Pulmonary artery endothelial cell (primary cell): ENCODE data around the gene TNF. TPM values are rescaled to one million over a fixed set of nuclear protein-coding genes. Genes with fewer than 3 reads are reported as not detected.

Source experiments
- DNase-seq: peaks from one replicate; pipeline ENCODE4 v3.0.0-alpha.2; 2011; ENCODE audit warnings: low read depth, low spot score
- total RNA-seq: library from RNA; depleted of rRNA; stranded (reverse); fragments of >200 nt; gene quantifications from 2 replicates; pipeline ENCODE4 v1.2.3, GENCODE V29; 2014

The TNF gene
- total RNA-seq, 1 donor from 2014 or later = not detected

GRCh38 chr6:31626952-31627351, 51.6 kb downstream of the TNF start:
- DNase-seq = no peak

DNA sequence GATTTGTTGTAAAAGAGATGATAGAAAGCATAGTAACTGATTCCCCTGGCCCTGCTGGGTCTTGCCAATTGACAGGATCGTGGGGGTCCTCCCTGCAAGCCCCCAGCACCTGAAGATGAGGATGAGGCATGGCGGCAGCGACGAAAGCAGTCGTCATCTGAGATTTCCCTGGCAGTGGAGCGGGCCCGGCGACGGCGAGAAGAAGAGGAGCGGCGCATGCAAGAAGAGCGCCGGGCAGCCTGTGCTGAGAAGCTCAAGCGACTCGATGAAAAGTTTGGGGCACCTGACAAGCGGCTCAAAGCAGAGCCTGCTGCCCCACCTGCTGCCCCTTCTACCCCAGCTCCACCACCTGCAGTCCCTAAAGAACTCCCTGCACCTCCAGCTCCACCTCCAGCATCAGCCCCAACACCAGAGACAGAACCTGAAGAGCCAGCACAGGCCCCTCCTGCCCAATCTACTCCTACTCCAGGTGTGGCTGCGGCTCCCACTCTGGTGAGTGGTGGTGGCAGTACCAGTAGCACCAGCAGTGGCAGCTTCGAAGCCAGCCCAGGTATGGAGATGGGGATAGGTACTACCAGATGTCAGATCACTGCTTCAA, 52.4 kb downstream of the TNF start:
- no peak for DNase-seq

Other genes with a start within 250 kb of the TNF start
- gene HLA-B, start 218.4 kb upstream of the TNF start, total RNA-seq = 180 and 538 TPM in 2 replicates
- 52.4 and 72.9 TPM in 2 replicates for gene MICA, start 172.0 kb upstream of the TNF start, total RNA-seq
- gene MICB, start 77.4 kb upstream of the TNF start, total RNA-seq = 24.8 and 29.2 TPM in 2 replicates
- gene MCCD1, start 46.6 kb upstream of the TNF start, total RNA-seq = not detected in 2 replicates
- 507 and 634 TPM in 2 replicates for gene DDX39B, start 33.6 kb upstream of the TNF start, total RNA-seq
- 0.42 and 0.59 TPM in 2 replicates for gene ATP6V1G2, start 29.0 kb upstream of the TNF start, total RNA-seq
- 21.9 and 30.1 TPM in 2 replicates for gene NFKBIL1, start 28.0 kb upstream of the TNF start, total RNA-seq
- gene LTA, start 3.3 kb upstream of the TNF start, total RNA-seq = 0.07 TPM in 1 of 2 replicates, not detected in the other
- 1.6 and 2.2 TPM in 2 replicates for gene LTB, start 6.9 kb downstream of the TNF start, total RNA-seq
- gene LST1, start 10.7 kb downstream of the TNF start, total RNA-seq = 0.14 and 0.73 TPM in 2 replicates
- gene NCR3, start 17.4 kb downstream of the TNF start, total RNA-seq = not detected in 2 replicates
- not detected in 2 replicates for gene AIF1, start 39.7 kb downstream of the TNF start, total RNA-seq
- gene PRRC2A, start 45.1 kb downstream of the TNF start, total RNA-seq = 33.6 and 36.4 TPM in 2 replicates
- gene BAG6, start 77.1 kb downstream of the TNF start, total RNA-seq = 110 and 116 TPM in 2 replicates
- gene APOM, start 80.3 kb downstream of the TNF start, total RNA-seq = 0.40 and 0.46 TPM in 2 replicates
- 18.7 and 20.5 TPM in 2 replicates for gene C6orf47, start 85.2 kb downstream of the TNF start, total RNA-seq
- 12.1 and 12.5 TPM in 2 replicates for gene GPANK1, start 89.4 kb downstream of the TNF start, total RNA-seq
- 98.5 and 102 TPM in 2 replicates for gene CSNK2B, start 90.5 kb downstream of the TNF start, total RNA-seq
- gene LY6G5B, start 94.4 kb downstream of the TNF start, total RNA-seq = 1.5 and 1.9 TPM in 2 replicates
- 0.86 and 0.88 TPM in 2 replicates for gene LY6G5C, start 105.5 kb downstream of the TNF start, total RNA-seq
- 37.3 and 65.3 TPM in 2 replicates for gene ABHD16A, start 127.8 kb downstream of the TNF start, total RNA-seq
- not detected in 2 replicates for gene LY6G6F, start 131.3 kb downstream of the TNF start, total RNA-seq
- not detected in 2 replicates for gene LY6G6D, start 139.8 kb downstream of the TNF start, total RNA-seq
- gene LY6G6C, start 146.2 kb downstream of the TNF start, total RNA-seq = not detected in 2 replicates
- gene MPIG6B, start 147.8 kb downstream of the TNF start, total RNA-seq = not detected in 2 replicates
- gene DDAH2, start 153.7 kb downstream of the TNF start, total RNA-seq = 84.0 and 89.4 TPM in 2 replicates
- gene CLIC1, start 161.0 kb downstream of the TNF start, total RNA-seq = 860 and 926 TPM in 2 replicates
- 6.1 and 6.7 TPM in 2 replicates for gene MSH5, start 164.4 kb downstream of the TNF start, total RNA-seq
- gene SAPCD1, start 187.1 kb downstream of the TNF start, total RNA-seq = 0.78 and 0.92 TPM in 2 replicates
- under 0.01 and 0.11 TPM in 2 replicates for gene VWA7, start 201.8 kb downstream of the TNF start, total RNA-seq
- gene VARS1, start 220.2 kb downstream of the TNF start, total RNA-seq = 73.2 and 74.0 TPM in 2 replicates
- 45.8 and 55.3 TPM in 2 replicates for gene LSM2, start 231.4 kb downstream of the TNF start, total RNA-seq
- 0.53 and 1.9 TPM in 2 replicates for gene HSPA1L, start 239.7 kb downstream of the TNF start, total RNA-seq
- gene HSPA1A, start 240.0 kb downstream of the TNF start, total RNA-seq = 33.6 and 431 TPM in 2 replicates